RPMI8226 (cell line): Measurements from ENCODE around the gene TRAPPC12.

Experiments used
- DNase-seq: peaks from one replicate; pipeline ENCODE4 v3.0.0-alpha.2; 2015

Gene TRAPPC12

GRCh38 chr2:3516831-3517230 lies 137.3 kb downstream of the TRAPPC12 start:
- no peak for DNase-seq

GRCh38 chr2:3517948-3518495 lies 138.5 kb downstream of the TRAPPC12 start:
- DNase-seq, result no peak

DNA sequence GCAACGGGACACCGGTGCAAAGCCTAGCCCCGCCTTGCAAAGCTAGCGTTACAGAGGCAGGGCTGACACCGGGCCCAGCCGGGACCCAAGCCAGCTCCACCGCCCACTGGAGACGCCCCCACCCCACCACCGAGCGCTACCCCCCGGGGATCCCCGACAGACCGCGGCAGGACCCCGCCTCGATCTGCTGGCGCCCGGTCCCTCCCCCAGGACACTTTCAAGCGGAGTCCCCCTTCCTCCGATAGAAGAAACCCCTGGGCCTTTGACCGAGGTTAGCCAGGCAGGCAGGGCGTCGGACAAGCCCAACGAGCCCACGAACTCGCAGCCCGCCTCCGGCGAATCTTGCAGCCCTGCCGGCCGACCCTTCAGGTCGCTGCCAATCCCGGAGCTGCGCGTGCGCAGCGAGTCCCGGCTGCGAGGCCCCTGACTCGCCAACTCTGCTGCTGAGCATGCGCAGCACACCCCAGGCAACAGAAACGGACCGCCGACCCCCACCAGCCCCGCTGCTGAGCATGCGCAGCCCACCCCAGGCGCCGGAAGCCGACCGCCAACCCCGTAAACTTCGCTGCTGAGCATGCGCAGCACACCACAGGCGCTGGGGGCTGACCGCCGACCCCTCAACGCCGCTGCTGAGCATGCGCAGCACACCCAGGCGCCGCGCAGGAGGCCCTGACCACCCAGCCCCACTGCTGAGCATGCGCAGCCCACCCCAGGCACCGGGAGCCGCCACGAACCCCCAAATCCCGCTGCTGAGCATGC lies 139.2 kb downstream of the TRAPPC12 start:
- peak; percentile 97 for DNase-seq

GRCh38 chr2:3519255-3520205 lies 140.0 kb downstream of the TRAPPC12 start, which contains the start of gene ADI1:
ADI1 (minus strand) TSS chr2:3519531; CDS start chr2:3519487, 44 bp downstream.
- DNase-seq, result peak; percentile 86

GRCh38 chr2:3520591-3520990 lies 141.1 kb downstream of the TRAPPC12 start:
- DNase-seq, result no peak

GRCh38 chr2:3522961-3523421 lies 143.5 kb downstream of the TRAPPC12 start:
- no peak for DNase-seq

- DNase-seq, result no peak
Measured at GRCh38 chr2:3523551-3524041, 144.1 kb downstream of the TRAPPC12 start.

- no peak for DNase-seq
Measured at GRCh38 chr2:3526871-3527270, 147.4 kb downstream of the TRAPPC12 start.

DNA sequence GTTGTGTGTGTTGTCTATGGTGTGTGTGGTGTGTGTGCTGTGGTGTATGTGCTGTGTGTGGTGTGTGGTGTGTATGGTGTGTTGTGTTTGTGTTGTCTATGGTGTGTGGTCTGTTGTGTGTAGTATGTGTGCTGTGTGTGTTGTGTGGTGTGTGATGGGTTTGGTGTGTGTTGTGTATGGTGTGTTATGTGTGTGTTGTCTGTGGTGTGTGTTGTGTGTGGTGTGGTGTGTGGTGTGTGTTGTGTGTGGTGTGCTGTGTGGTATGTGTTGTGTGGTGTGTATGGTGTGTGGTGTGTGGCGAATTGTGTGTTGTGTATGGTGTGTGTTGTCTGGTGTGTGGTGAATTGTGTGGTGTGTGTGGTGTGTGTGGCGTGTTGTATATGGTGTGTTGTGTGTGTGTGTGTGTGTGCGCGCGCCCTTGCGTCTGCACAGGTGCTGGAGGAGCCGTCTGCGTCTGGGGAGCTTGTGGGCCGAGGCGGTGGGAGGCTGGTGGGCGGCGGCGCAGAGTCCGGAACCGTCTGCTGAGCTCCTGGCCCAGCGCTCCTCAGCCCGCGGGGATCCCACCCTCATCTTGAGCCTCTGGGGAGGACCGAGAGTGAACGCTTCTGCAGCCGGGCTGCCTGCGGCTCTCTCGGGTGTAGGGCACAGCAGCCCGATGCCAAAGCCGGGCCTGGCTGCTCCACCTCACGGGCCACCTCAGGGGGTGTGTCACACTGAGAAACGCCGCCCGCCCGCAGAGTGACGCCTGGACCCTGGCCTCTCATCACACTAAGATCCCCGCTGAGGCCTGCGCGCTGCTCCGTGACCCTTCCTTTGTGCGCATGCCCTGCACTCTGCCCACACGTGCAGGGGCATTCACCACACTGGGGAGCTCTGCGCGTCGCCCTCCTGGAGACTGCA lies 148.6 kb downstream of the TRAPPC12 start:
- DNase-seq, result no peak
